ENCODE measurements around the gene TANGO6.
A peak's percentile ranks its signal among the peaks of the same experiment; 100 is the strongest.

Gene TANGO6

DNA sequence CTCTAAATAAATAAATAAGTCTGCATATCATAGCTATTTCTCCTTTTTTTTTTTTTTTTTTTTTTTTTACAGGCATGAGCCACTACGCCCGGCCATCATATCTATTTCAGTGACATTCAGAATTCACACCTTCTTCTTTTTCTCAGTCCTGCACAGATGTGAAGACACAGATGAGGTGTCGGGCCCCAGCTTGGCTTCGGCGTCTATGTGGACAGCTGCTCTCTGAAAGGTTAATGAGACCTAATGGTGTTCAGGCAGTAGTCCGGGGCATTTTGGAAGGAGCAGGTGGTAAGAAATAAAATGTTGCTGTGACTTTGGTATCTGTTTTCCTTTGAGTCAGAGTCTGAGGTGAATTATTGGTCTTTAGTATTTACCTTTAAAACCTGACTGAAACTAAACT is 23.6 kb downstream of the TANGO6 start:
- DNase-seq, result no peak

DNA sequence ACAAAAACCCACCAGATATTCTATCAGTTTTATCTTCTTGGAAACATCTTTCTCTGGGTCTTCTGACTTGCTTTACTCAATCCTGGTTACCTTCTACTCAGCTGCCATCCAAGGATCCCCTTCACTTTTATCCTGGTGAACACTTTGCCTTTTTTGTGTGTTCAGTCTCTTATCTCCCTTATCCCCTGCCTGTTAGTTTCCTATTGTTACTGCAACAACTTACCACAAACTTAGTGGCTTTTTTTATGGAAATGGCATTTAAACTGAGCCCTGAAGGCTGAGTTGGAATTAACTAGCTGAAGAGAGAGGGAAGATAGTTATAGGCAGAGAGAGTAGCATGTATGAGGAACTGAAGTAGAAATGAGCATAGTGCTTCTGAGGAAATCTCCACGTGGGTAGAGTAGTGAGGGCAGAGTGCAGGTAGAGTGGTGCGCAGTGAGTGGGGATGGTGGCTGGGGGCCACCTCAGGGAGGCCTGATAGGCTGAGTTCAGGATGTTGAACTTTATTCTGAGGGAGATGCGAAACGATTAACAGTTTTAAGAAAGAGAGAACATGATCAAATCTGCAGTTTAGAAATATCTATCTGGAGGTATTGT is 26.3 kb downstream of the TANGO6 start:
- no peak for DNase-seq

DNA sequence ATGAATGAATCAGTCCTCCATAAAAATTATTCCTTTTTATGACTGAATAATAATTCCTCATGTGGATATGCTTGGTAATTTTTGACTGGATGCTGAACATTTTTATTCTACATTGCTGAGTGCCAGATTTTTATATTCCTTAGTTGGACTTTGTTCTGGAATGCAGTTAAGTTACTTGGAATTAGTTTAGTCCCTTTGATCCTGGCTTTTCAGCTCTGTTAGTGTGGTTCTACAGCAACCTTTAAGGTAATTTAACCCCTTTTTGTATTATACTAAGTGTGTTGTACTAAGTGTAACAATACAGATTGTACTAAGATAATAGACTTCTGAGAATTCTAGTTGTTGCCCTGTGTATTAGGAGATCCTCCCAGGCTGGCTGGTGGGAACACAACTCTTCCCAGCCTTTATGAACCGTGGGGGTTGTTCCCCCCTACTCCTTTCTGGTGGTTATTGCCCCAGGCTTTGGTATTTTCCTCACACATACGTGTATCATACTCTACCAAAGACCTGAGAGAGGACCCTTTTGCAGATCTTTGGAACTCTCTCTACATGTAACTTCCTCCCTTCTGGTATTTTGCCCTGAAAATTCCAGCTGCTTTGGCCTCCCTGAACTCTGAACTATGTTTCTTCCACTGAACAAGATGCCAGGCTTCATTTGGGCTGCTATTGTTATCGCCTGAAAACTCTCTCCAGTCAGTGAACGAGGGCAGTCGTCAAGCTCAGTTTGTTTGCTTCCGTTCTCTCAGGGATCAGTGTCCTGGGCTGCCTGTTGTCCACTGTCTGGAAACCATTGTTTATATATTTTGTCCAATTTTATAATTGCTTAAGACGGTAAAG is 30.5 kb downstream of the TANGO6 start:
- no peak for DNase-seq

DNA sequence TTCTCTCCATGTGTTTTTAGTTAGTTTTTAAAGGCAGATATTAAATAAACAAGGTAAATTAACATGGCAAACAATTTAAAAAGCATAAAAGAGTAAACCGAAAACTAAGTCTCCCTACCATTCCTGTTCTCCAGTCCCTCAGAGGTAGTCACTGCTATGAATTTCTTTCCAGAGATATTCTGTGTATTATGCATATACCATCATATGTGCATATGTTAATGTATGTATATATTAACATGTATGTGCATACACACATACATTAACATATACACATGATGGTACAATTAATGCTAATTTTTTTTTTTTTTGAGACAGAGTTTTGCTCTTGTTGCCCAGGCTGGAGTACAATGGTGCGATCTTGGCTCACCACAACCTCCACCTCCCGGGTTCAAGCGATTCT is 32.5 kb downstream of the TANGO6 start:
- no peak for DNase-seq

DNA sequence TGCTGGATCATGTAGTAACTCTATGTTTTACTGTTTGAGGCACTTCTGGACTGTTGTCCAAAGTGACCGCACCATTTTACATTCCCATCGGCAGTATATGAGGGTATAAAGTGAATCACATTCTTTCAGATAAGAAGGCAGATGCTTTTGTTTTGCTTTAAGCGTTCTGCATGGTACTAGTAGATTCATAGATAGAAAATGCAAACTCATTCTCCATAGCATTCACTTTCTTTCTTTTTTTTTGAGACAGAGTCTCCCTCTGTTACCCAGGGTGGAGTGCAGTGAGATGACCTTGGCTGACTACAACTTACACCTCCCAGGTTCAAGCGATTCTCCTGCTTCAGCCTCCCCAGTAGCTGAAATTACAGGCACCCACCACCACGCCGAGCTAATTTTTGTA is 40.4 kb downstream of the TANGO6 start:
- DNase-seq, result no peak

DNA sequence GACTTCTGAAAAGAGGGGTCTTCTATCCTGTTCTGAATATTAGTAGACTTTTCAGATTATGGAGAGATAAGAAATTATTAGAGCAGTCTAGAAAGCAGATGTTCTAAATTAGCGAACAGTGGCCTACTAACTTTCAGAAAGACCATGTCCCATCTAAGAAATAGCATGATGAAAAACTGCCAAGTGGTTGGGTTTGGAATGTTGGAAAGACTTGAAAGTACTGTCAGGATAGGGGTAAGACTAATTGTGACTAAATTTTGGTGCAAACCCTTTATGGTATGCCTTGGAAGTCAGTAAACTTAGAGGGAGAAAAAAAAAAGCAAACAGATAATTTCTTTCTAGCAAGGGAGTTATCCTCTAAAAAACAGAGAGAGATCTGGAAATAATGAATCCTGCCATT is 41.1 kb downstream of the TANGO6 start:
- no peak for DNase-seq

DNA sequence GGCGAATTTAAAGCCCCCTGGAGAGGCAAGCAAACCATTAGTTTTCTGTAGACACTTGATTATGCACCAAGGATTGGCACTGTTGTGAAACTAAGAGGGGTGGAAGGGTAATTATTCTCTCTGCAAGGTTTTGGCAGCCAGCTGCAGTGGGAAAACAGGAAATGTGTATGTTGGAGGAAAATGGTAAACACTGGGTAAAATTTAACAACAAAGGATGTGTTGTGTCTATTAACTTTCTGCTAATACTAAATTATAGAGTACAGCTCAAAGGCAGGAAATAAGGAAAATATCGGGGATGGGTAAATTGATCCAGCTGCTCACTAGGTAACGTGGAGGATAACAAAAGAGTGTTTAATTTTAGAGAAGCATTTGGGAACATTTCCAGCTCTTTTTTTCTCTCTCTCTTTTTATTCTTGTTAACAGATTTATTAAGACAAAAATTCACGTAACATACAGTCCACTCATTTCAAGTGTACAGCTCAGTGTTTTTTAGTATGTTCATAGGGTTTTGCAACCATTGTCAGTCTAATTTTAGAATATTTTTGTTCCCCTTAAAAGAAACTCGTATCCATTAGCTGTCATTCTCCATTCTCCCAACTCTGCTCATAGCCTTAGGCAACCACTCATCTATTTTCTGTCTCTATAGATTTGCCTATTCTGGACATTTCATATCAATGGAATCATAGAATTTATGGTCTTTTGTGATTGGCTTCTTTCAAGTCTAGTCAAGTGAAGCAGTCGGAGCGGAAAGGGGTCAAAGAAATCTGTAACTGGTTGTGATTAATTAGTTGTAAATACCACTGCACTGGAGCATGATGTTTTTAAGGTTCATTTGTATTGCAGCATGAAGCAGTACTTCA is 41.8 kb downstream of the TANGO6 start:
- no peak for DNase-seq

DNA sequence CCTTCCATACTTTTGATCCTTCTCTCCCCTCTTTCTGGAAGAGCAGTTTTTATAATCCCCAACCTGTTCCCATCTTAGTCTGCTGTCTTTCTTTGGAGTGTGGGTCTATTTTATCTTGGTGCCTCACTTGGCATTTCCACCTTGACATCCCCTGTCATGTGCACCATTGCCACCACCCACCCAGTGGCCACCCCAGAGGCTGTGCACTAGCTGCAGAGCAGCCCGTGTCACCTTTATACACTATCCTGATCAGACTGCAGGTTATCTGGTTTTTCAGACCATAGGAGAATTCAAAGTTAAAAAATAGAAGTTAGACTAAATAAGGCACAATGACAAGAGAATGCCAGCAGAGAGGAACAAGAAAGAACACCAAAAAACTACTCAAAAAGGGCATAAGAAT is 43.8 kb downstream of the TANGO6 start:
- DNase-seq, result no peak

DNA sequence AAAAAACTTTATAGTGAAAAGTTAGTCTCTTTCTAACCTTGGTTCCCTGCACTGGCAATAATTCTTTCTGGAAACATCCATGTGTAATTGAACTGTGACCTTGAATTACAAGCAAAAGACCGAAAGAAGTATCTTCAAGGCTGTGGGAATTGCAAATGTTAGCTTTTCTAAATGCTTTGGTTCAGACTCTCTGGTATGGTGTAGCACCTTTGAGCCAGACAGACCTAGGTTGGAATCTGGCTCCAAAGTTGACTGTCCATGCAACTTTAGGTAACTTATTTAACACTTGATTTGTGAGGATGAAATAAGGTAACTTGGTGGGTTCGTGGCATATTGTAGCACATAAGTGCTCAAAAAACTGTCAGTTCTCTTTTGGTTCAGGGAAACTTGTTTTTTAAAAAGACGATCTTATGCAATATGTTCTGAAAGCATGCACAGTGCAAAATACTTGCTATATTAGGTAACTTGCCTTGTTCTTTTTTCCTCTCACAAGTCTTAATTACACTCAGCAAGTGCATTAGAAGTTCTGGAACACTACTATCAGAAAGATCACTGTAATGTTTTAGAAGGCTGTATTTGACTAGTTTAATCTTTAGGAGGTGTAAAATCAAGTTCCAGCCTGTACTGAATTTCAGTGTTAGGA is 46.3 kb downstream of the TANGO6 start:
- no peak for DNase-seq

DNA sequence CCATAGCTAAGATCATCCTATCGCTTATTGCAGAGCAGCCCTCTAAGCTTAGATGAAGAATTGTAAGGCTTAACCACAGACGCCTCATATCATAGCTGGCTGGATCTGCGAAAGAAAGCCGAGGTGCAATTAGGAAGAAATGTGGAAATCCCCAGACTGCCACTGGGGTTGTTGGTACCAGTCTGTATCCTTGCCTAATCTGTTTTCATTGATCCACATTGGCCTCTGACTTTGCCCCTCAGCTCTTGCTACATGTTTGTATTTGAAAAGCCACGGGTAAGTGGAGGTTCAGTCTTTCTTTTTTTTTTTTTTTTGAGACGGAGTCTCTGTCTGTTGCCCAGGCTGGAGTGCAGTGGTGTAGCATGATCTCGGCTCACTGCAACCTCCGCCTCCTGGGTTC is 48.9 kb downstream of the TANGO6 start:
- DNase-seq, result no peak

DNA sequence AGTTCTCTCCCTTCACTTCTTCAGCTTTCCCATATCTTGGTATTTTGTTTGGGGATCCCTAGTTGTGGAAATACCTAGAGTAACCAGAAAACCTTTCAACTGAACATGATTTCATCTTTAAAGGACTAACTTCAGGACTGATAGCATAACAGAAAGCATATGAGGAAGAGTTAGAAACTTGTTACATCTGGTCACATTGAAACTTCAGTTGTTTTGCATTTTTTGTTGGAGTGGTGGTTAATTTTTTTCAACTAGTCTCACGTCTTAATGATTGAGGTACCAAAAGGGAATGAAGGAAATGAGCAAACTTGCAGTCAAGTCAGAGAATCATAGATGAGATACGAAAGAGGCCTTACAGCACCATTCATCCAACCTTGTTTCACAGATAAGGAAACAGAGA is 49.6 kb downstream of the TANGO6 start:
- no peak for DNase-seq

DNA sequence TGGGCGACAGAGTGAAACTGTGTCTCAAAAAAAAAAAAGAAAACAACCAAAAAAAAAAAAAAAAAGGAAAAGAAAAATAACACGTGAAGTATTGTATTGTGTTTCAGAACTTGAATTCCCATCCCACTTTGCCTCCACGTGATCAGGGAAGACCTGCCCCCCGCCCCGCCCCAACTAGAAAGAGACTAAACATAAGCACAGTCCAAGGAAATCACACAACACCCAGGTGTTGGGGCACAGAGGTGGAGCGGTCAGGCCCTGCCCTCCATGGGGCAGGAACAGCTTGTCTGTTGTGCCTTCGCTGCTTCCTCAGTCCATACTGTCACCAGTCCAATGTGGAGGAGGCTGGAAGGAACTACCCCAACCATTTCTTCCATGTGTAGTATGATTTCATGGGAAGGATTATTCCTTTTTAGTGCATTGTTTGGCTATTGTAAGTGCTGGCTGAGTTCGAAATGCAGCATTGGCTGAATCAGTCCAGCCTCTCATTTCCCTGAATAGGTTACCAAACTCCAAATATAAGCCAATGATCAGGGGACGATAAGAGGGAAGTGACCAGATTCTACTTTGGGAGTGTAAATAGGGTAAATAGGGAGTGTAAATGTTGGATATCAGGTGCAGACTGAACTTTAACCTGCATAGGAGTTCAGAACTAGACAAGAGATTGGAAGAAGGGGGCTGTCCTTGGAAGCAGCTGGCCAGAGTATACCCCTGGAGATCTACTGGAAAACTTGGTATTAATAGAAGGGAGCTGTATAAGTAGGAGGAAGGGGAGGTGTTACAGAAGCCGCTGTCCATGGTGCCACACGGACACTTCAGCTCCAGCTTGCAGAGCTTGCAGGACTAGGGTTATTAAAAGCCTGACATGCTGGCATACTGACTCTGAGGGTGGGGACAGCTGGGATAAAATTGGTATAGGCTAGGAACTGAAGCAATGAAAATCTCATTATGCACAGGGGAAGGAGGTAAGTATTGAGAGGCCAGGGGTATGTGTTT is 50.7 kb downstream of the TANGO6 start:
- DNase-seq, result peak; percentile 27

DNA sequence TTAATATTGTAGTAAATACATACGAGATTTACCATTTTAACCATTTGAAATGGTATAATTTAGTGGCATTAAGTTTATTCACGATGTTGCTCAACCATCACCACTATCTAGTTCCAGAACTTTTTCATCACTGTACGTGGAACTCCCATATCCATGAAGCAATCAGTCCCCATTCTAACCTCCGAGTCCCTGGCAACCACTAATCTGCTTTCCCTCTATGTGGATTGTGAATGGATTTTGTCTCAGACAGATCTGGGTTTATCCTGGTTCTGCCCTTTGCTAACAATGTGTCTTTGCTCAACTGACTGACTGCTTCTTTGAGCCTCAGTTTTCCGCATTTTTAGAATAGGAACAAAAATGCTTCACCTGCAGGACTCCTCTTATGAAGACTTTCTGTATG is 51.4 kb downstream of the TANGO6 start:
- no peak for DNase-seq

DNA sequence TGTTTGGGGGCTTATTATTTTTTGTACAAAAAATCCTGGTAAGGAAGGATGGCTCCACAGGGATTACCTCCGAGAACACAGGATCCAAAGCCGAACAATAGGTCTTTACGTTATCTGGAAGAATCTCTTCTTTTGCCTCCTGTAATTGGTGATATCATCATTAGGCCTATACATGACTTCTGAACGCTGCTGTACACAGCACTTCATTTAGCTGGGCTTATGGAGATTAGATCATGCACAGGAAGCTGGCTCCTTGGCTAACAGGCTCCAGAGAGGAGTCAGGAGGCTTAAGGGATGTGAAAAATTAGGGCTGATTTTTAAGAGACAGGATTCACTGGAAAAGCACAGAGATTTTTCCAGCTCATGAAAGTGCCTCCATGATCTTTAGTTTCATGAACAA is 54.7 kb downstream of the TANGO6 start:
- no peak for DNase-seq

DNA sequence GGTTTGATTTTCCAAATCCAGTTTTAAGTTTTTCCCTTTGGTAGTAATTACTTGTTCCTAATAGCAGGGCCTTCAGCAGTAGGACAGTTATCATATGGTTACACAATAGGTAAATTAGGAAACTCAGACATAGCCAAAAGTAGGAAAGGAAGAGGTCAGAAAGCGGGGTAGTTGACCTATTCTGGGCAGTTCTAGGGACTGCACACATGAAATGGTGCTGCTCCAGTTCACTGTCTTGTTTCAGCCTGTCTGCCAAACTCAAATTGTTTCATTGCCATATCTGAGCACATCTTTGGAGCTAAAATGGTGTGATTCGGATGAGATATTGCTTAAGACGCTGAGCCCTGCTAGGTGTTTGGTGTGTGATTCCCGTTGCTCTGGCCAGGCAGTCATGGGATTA is 56.7 kb downstream of the TANGO6 start:
- no peak for DNase-seq

DNA sequence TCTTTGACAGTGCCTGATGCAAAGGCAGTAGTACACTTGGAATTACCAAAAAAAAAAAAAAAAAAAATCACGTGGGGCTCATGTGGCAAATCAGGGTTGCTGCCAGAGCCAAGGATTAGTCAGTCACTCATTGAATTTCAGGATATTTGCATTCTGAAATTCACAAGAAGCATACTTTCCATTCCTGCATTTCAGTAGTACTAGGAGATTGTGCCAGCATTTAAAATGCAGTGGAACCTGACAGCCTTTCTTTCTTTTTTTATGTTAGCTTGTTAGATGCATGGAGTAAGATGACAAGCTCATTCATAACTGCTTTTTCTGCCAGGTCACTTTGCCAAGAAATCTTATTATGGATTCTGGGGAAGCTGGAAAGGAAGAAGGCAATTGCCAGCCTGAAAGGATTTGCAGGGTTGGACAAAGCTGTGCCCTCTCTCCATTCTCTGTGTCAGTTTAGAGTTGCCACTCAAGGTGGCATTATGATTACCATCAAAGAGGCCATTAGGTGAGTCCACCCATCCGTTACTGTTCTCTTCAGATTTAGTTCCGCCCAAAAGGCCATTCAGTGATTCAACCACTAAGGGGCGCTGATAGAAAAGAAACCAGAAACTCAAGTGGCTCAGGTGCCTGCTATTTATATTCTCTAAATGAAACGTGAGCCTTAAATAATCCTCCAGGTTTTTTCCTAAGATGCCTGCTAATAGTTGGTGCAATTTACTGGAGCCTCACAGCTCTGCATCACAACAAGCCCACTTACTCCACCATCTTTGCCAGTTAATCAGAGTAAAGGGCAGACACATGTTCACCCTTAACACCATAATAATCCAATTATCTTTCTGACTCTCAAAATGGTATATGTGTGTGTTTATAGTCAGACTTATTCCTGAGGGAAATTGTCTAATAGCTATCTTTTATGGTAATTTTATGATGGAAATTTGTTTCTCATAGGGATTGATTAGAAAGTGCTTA is 59.0 kb downstream of the TANGO6 start:
- peak; percentile 58 for DNase-seq

DNA sequence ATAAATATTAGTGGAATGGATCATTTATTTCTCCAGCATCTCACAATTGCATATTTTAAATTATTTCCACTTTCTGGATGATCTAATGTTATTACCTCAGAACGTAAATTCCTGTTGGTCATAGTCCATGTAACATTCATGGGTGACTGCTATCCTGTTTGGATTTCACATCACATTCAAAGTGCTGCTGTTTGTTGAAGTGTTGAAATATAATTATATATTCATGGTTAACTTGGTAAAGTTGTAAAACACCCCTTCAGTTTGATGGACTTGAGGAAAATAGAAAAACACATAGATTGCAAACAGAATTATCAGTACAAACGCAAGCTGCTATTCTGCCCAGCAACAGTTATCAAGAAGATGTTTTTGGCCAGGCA is 59.6 kb downstream of the TANGO6 start:
- DNase-seq, result no peak

DNA sequence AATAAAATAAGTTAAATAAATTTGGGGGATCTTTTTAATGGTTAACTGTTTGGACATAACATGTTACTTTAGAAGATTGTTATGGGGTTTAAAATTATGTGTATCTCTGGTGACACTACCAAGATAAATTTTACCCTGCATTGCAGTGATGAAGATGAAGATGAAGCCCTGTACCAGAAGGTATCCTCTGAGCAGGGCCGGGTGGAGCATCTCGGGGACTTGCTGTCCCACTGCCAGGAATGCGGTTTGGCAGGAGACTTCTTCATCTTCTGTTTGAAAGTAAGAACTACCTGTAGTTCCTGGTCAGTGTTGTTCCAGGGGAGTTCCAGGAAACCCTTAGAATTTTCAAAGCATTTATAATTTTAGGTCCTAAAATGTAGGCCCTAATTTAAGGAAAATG is 64.0 kb downstream of the TANGO6 start:
- no peak for DNase-seq

DNA sequence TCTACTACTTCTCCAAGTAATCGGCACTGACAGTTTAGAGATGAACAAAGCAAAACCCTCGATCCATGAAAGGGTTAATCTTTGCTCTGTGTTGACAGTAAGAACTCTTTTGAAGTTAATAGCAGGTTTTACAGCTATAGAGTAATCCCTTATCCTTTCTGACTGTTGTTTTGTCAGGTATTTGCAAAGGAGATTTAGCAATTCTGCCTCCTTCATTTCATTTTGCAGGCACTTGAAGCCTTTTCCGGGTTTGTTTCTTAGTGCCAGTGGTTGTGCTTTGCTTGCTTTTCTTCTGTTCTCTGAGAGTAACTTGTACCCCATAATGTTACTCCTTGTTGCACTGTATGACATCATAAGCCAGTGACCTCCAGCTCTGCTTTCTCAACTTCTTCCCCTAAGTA is 64.5 kb downstream of the TANGO6 start:
- no peak for DNase-seq

DNA sequence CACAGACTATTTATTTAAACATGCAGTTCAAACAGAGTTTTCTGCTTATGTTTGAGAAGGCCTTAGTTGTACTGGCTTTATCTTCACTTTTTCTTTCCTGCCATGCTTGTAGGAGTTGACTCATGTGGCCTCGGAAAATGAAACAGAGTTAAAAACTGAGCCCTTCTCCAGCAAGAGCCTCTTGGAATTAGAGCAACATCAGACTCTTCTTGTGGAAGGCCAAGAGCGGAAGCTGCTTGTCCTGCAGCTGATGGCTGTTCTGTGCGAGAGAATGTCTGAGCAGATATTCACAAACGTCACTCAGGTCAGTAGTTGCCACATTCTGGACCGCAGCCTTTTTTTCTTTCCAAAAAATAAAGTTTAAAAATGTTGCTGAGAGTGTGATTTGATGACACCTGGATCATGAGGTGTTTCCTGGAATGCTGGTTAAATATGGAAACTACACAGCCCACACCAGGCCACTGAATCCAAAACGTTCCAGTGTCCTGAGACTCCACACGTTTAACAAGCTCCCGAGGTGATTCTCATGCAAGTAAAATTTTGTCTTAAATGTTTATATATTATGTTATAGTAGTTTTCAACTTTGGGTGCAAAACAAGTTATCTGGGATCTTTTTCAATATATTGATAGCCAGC is 65.9 kb downstream of the TANGO6 start:
- DNase-seq, result no peak
